Measurements from ENCODE around the gene TMEM167A.

GRCh38 chr5:83026930-83027687 lies 50.1 kb downstream of the TMEM167A start:
- TF ChIP-seq, protein P1, sequence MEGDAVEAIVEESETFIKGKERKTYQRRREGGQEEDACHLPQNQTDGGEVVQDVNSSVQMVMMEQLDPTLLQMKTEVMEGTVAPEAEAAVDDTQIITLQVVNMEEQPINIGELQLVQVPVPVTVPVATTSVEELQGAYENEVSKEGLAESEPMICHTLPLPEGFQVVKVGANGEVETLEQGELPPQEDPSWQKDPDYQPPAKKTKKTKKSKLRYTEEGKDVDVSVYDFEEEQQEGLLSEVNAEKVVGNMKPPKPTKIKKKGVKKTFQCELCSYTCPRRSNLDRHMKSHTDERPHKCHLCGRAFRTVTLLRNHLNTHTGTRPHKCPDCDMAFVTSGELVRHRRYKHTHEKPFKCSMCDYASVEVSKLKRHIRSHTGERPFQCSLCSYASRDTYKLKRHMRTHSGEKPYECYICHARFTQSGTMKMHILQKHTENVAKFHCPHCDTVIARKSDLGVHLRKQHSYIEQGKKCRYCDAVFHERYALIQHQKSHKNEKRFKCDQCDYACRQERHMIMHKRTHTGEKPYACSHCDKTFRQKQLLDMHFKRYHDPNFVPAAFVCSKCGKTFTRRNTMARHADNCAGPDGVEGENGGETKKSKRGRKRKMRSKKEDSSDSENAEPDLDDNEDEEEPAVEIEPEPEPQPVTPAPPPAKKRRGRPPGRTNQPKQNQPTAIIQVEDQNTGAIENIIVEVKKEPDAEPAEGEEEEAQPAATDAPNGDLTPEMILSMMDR (IDR thresholded peaks at IDR 0.05) = no peak
- TF ChIP-seq POLR2A (IDR thresholded peaks at IDR 0.05) = no peak
